Retinal pigment epithelial cell (primary cell): ENCODE data around the gene LMOD2.
"Not testable (repeated sequence)": the region's sequence is repeated elsewhere in the genome, so short reads cannot be mapped to it uniquely, and the experiment has no call there.

Experiments used
- DNase-seq: peaks from one replicate; pipeline ENCODE4 v3.0.0-alpha.2; 2010; ENCODE audit warnings: low read depth
- H3K4me3 ChIP-seq: 2 replicates; pipeline ENCODE4 v1.5.1; 2011; ENCODE audit warnings: mild to moderate bottlenecking, low read length, control low read depth, moderate library complexity
- CTCF ChIP-seq: conservative IDR thresholded peaks from 2 replicates; pipeline ENCODE4 v1.5.1; 2011; ENCODE audit warnings: low read depth, low read length, control low read depth, inconsistent platforms

Gene LMOD2

GRCh38 chr7:123632808-123633207 is 22.9 kb upstream of the LMOD2 start:
- no peak overlapping the region for H3K4me3 ChIP-seq
- DNase-seq: no peak
- TF ChIP-seq CTCF: no peak

- TF ChIP-seq CTCF: no peak
- no peak for DNase-seq
- no peak overlapping the region for H3K4me3 ChIP-seq
Observed at GRCh38 chr7:123633553-123633952, 22.1 kb upstream of the LMOD2 start.

- H3K4me3 ChIP-seq, DNase-seq: not testable (repeated sequence)
Observed at GRCh38 chr7:123634011-123634573, 21.6 kb upstream of the LMOD2 start.

- no peak for DNase-seq
- TF ChIP-seq CTCF: peak; percentile 74
- H3K4me3 ChIP-seq: no peak overlapping the region
Observed at GRCh38 chr7:123635551-123636359, 19.9 kb upstream of the LMOD2 start.

- H3K4me3 ChIP-seq: no peak overlapping the region
- TF ChIP-seq CTCF: no peak
Observed at GRCh38 chr7:123637203-123637602, 18.5 kb upstream of the LMOD2 start.

GRCh38 chr7:123637878-123638277 is 17.8 kb upstream of the LMOD2 start:
- no peak overlapping the region for H3K4me3 ChIP-seq
- no peak for DNase-seq
- TF ChIP-seq CTCF: no peak

More at GRCh38 chr7:123637203-123637602, 18.5 kb upstream of the LMOD2 start:
- no peak for DNase-seq

- no peak overlapping the region for H3K4me3 ChIP-seq
- DNase-seq: no peak
- no peak for TF ChIP-seq CTCF
Observed at GRCh38 chr7:123639631-123640030, 16.0 kb upstream of the LMOD2 start.
